DND-41 (cell line): ENCODE measurements around the gene RAB20.

Source experiments
- ATAC-seq: fragments of 200-7000 bp; cut with Tn5 transposase; 3 replicates; pipeline ENCODE4 v1.9.1; 2021; ENCODE audit warnings: low read depth; ENCODE audit not compliant: insufficient read depth
- DNase-seq: peaks from one replicate; pipeline ENCODE4 v3.0.0-alpha.2; 2020
- H2AFZ ChIP-seq: 2 replicates; pipeline ENCODE4 v1.6.0; 2012; ENCODE audit warnings: low read depth, low read length
- H3K27ac ChIP-seq: 2 replicates; pipeline ENCODE4 v1.5.1; 2012; ENCODE audit warnings: low read length, inconsistent platforms
- H3K27me3 ChIP-seq: fragments of 200-600 bp; sonication (generic); 2 replicates; pipeline ENCODE4 v1.6.0; 2012; ENCODE audit warnings: low read length, mild to moderate bottlenecking, inconsistent platforms; ENCODE audit not compliant: insufficient read depth, poor library complexity
- H3K36me3 ChIP-seq: 2 replicates; pipeline ENCODE4 v1.5.1; 2012; ENCODE audit warnings: low read length, inconsistent platforms; ENCODE audit not compliant: insufficient read depth
- H3K4me1 ChIP-seq: 2 replicates; pipeline ENCODE4 v1.5.1; 2012; ENCODE audit warnings: mild to moderate bottlenecking, low read length; ENCODE audit not compliant: insufficient read depth
- H3K4me2 ChIP-seq: 2 replicates; pipeline ENCODE4 v1.6.0; 2012; ENCODE audit warnings: mild to moderate bottlenecking, moderate library complexity, low read length, inconsistent platforms; ENCODE audit not compliant: insufficient read depth
- H3K4me3 ChIP-seq, 2 experiments: fragments of 200-600 bp in 1 of 2; shearing (Covaris generic) in 1 of 2; 2 replicates each; pipeline ENCODE4 v1.5.1; 2012 to 2016; ENCODE audit warnings: inconsistent platforms in 2 of 2, low read length in 2 of 2, mild to moderate bottlenecking in 2 of 2, low read depth in 1 of 2, moderate library complexity in 1 of 2
- H3K79me2 ChIP-seq: 2 replicates; pipeline ENCODE4 v1.6.0; 2012; ENCODE audit warnings: low read length, inconsistent platforms; ENCODE audit not compliant: insufficient read depth
- H3K9ac ChIP-seq: 2 replicates; pipeline ENCODE4 v1.6.0; 2012; ENCODE audit warnings: low read depth, mild to moderate bottlenecking, inconsistent platforms, low read length, moderate library complexity
- H3K9me3 ChIP-seq: 2 replicates; pipeline ENCODE4 v1.5.1; 2012; ENCODE audit warnings: low read length, moderate library complexity, mild to moderate bottlenecking, inconsistent platforms; ENCODE audit not compliant: insufficient read depth, severe bottlenecking
- H4K20me1 ChIP-seq: 2 replicates; pipeline ENCODE4 v1.6.0; 2012; ENCODE audit warnings: low read length; ENCODE audit not compliant: insufficient read depth
- CTCF ChIP-seq: IDR thresholded peaks from 2 replicates; pipeline ENCODE4 v1.5.1; 2012; ENCODE audit warnings: borderline replicate concordance, low read length, moderate library complexity, mild to moderate bottlenecking; ENCODE audit not compliant: poor library complexity, severe bottlenecking; ENCODE audit errors: extremely low read depth
- EZH2 ChIP-seq: IDR thresholded peaks from 3 replicates; pipeline ENCODE4 v1.6.1; 2012; ENCODE audit warnings: borderline replicate concordance, low read depth, mild to moderate bottlenecking, moderate library complexity, low read length, inconsistent platforms; ENCODE audit not compliant: severe bottlenecking

RAB20 gene

GRCh38 chr13:110476220-110476617 lies 85.3 kb downstream of the RAB20 start:
- H3K4me2 ChIP-seq: no peak overlapping the region
- H3K4me3 ChIP-seq: no peak overlapping the region
- H3K9ac ChIP-seq: no peak overlapping the region
- no peaks in the 10 kb centered on the region for H3K79me2 ChIP-seq
- DNase-seq: no peak
- no peak for TF ChIP-seq EZH2
- TF ChIP-seq CTCF: no peak
- H3K4me1 ChIP-seq: no peaks in the 10 kb centered on the region
- H2AFZ ChIP-seq: no peak overlapping the region
- no peak overlapping the region for H3K27ac ChIP-seq
- peaks cover 4% of the 10 kb centered on the region for H3K27me3 ChIP-seq
- peaks cover 3% of the 10 kb centered on the region for H4K20me1 ChIP-seq
- no peaks in the 10 kb centered on the region for H3K36me3 ChIP-seq
- no peaks in the 10 kb centered on the region for H3K9me3 ChIP-seq
- no peak for ATAC-seq

GRCh38 chr13:110475550-110476219 lies 85.8 kb downstream of the RAB20 start:
- no peak overlapping the region for H3K9ac ChIP-seq
- H2AFZ ChIP-seq: no peak overlapping the region
- no peak overlapping the region for H3K4me2 ChIP-seq
- H3K4me1 ChIP-seq: no peaks in the 10 kb centered on the region
- DNase-seq (no peak), ATAC-seq (no peak)
- peaks cover 3% of the 10 kb centered on the region for H4K20me1 ChIP-seq
- TF ChIP-seq EZH2: no peak
- no peak for TF ChIP-seq CTCF
- peaks cover 8% of the 10 kb centered on the region for H3K27me3 ChIP-seq
- H3K36me3 ChIP-seq: no peaks in the 10 kb centered on the region
- no peaks in the 10 kb centered on the region for H3K9me3 ChIP-seq
- no peak overlapping the region for H3K27ac ChIP-seq
- H3K4me3 ChIP-seq: no peak overlapping the region
- no peaks in the 10 kb centered on the region for H3K79me2 ChIP-seq

- Histone ChIP-seq H4K20me1 (peaks cover 3% of the 10 kb centered on the region), H3K27ac (no peak overlapping the region), H2AFZ (no peak overlapping the region), H3K9me3 (no peaks in the 10 kb centered on the region), H3K4me2 (no peak overlapping the region), H3K9ac (no peak overlapping the region), H3K79me2 (no peaks in the 10 kb centered on the region), H3K4me3 (no peak overlapping the region), H3K27me3 (peaks cover 8% of the 10 kb centered on the region), H3K36me3 (no peaks in the 10 kb centered on the region), H3K4me1 (no peaks in the 10 kb centered on the region)
- DNase-seq (no peak), ATAC-seq (no peak)
- TF ChIP-seq CTCF (no peak), EZH2 (no peak)
These were observed 86.4 kb downstream of the RAB20 start for GRCh38 chr13:110475117-110475516.

- H3K9me3 ChIP-seq: no peaks in the 10 kb centered on the region
- no peak overlapping the region for H3K9ac ChIP-seq
- H3K27me3 ChIP-seq: peaks cover 8% of the 10 kb centered on the region
- peaks cover 3% of the 10 kb centered on the region for H4K20me1 ChIP-seq
- no peaks in the 10 kb centered on the region for H3K79me2 ChIP-seq
- no peak overlapping the region for H3K4me3 ChIP-seq
- no peak overlapping the region for H3K4me2 ChIP-seq
- DNase-seq (no peak), ATAC-seq (no peak)
- H3K36me3 ChIP-seq: no peaks in the 10 kb centered on the region
- no peaks in the 10 kb centered on the region for H3K4me1 ChIP-seq
- no peak overlapping the region for H3K27ac ChIP-seq
- TF ChIP-seq CTCF: no peak
- H2AFZ ChIP-seq: no peak overlapping the region
These were observed 86.8 kb downstream of the RAB20 start for GRCh38 chr13:110474713-110475112.
